ENCODE data around the gene ROBO1.
"Not testable (repeated sequence)": the region's sequence is repeated elsewhere in the genome, so short reads cannot be mapped to it uniquely, and the experiment has no call there.

Gene ROBO1

GRCh38 chr3:79337798-79338197 lies 430.0 kb downstream of the ROBO1 start:
- H3K27me3 Mint-ChIP-seq (ENCODE audit: low read depth, poor library complexity), result peaks cover 3% of the 10 kb centered on the region
- H3K27ac Mint-ChIP-seq, result no peak overlapping the region
- TF ChIP-seq CTCF (IDR thresholded peaks at IDR 0.05), result no peak
- no peaks in the 10 kb centered on the region for H3K4me1 Mint-ChIP-seq
- H3K36me3 Mint-ChIP-seq (ENCODE audit: low read depth), result no peaks in the 10 kb centered on the region
- DNase-seq, result no peak
- peaks cover 14% of the 10 kb centered on the region for H3K9me3 Mint-ChIP-seq
- H3K4me3 Mint-ChIP-seq, result no peak overlapping the region

GRCh38 chr3:79329154-79329553 lies 438.6 kb downstream of the ROBO1 start:
- Mint-ChIP-seq H3K36me3 (ENCODE audit: low read depth) (no peaks in the 10 kb centered on the region), H3K4me3 (no peak overlapping the region), H3K27me3 (ENCODE audit: low read depth, poor library complexity) (peaks cover 6% of the 10 kb centered on the region), H3K9me3 (peaks cover 3% of the 10 kb centered on the region), H3K27ac (no peak overlapping the region), H3K4me1 (peaks cover 17% of the 10 kb centered on the region)
- no peak for DNase-seq
- no peak for TF ChIP-seq CTCF (IDR thresholded peaks at IDR 0.05)

DNA sequence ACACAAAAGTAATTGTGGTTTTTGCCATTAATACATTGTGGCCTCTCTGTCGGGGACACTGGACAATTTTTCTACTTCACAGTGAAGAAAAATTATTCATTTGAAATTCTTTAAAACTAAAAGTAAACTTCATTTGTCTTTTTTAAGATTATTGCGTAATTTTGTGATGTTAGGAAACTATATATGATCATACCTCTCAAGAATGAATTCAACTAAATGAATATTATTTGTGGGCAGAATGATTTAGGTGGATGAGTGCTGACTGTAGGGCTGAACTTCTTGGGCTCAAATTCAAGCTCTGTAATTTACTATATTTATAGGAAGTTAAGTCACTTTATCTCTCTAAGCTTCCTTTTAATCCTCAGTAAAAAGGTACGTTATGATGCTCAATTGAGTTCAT lies 441.2 kb downstream of the ROBO1 start:
- peaks cover 3% of the 10 kb centered on the region for H3K9me3 Mint-ChIP-seq
- no peak for DNase-seq
- H3K27ac Mint-ChIP-seq, result no peak overlapping the region
- H3K4me3 Mint-ChIP-seq, result no peak overlapping the region
- no peaks in the 10 kb centered on the region for H3K36me3 Mint-ChIP-seq (ENCODE audit: low read depth)
- no peak for TF ChIP-seq CTCF (IDR thresholded peaks at IDR 0.05)
- peaks cover 18% of the 10 kb centered on the region for H3K4me1 Mint-ChIP-seq
- peaks cover 4% of the 10 kb centered on the region for H3K27me3 Mint-ChIP-seq (ENCODE audit: low read depth, poor library complexity)

DNA sequence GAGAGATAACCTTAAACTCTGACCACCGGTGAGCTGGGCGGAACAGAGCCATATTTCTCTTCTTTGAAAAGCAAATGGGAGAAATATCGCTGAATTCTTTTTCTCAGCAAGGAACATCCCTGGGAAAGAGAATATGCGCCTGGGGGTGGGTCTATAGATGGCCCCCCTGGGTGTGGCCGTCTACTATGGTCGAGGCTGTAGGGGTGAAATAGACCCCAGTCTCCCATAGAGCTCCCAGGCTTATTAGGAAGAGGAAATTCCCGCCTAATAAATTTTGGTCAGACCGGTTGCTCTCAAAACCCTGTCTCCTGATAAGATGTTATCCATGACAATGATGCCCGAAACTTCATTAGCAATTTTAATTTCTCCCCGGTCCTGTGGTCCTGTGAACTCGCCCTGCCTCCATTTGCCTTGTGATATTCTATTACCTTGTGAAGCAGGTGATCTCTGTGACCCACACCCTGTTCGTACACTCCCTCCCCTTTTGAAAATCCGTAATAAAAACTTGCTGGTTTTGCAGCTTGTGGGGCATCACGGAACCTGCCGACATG lies 441.9 kb downstream of the ROBO1 start:
- Mint-ChIP-seq H3K4me1 (peaks cover 18% of the 10 kb centered on the region), H3K4me3 (peak overlapping the region; percentile 40), H3K27ac (peak overlapping the region; percentile 59)
- not testable (repeated sequence) for H3K36me3 Mint-ChIP-seq (ENCODE audit: low read depth); H3K9me3 Mint-ChIP-seq; H3K27me3 Mint-ChIP-seq (ENCODE audit: low read depth, poor library complexity); DNase-seq

DNA sequence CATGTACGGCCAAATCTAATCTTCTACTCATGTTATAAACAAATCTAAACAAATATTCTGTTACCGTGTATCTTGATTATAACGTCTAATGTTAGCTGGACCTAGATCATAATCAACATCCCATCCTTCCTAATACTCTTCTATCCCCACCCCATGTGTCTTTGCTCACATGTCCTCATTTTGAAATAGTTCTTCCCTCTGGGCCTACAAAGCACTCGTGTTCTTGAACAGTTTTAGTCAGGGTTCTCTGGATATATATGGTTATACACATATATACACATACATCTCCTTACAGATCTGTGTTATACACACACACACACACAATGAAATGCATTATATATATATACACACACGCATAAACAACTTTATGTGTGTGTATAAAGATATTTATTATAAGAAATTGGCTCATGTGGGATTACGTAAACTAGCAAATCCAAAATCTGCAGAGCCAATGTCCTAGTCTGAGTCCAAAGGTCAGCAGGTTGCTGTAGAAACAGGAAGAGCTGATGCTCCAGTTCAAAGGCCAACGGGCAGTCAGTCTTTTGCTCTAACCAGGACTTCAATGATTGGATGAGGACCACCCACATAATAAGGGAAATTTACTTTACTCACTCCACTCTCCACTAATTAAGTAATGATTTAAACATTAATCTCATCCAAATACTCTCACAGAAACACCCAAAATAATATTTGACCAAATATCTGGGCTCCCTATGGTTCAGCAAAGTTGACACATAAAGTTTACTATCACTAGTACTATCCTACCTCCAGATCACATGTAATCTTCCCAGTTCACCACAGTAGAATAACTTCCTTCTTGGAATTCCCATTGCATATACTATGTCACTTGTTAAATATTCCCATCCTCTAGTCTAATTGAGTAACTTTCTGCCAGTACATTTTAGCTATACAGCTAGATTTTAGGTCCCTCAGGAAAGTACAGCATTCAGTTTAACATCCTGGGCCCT lies 450.0 kb downstream of the ROBO1 start:
- Mint-ChIP-seq H3K36me3 (ENCODE audit: low read depth) (no peaks in the 10 kb centered on the region), H3K4me3 (no peak overlapping the region), H3K27ac (no peak overlapping the region), H3K27me3 (ENCODE audit: low read depth, poor library complexity) (peaks cover 2% of the 10 kb centered on the region), H3K4me1 (no peaks in the 10 kb centered on the region), H3K9me3 (no peaks in the 10 kb centered on the region)
- no peak for DNase-seq
- no peak for TF ChIP-seq CTCF (IDR thresholded peaks at IDR 0.05)

DNA sequence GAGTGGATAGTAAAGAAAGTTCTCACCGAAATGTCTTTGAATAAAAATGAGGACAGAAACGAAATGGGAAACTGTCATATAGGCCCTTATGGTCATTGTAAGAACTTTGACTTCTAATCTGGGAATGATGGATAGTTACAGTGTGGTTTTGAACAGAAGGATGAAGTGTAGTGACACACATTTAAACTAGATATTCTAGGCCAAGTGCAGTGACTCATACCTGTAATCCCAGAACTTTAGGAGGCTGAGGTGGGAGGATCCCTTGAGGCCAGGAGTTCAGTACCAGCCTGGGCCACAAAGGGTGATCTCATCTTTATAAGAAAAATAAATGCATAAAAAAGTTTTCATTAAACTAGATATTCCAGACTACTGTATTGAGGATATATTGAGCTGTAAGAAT lies 452.8 kb downstream of the ROBO1 start:
- H3K4me3 Mint-ChIP-seq, result no peak overlapping the region
- H3K9me3 Mint-ChIP-seq, result no peaks in the 10 kb centered on the region
- no peak for TF ChIP-seq CTCF (IDR thresholded peaks at IDR 0.05)
- H3K4me1 Mint-ChIP-seq, result peaks cover 5% of the 10 kb centered on the region
- DNase-seq, result no peak
- H3K27ac Mint-ChIP-seq, result no peak overlapping the region
- H3K27me3 Mint-ChIP-seq (ENCODE audit: low read depth, poor library complexity), result peaks cover 7% of the 10 kb centered on the region
- no peaks in the 10 kb centered on the region for H3K36me3 Mint-ChIP-seq (ENCODE audit: low read depth)
